NOMO-1 (cell line): ENCODE results near the gene PDS5A.
"Not testable (repeated sequence)": the region's sequence is repeated elsewhere in the genome, so short reads cannot be mapped to it uniquely, and the experiment has no call there.

Experiments
- DNase-seq, 2 experiments: peaks; one replicate each; lab custom pipeline; 2025; ENCODE audit not compliant: unreplicated experiment in 2 of 2; lab: John Stamatoyannopoulos, UW

Gene PDS5A

DNA sequence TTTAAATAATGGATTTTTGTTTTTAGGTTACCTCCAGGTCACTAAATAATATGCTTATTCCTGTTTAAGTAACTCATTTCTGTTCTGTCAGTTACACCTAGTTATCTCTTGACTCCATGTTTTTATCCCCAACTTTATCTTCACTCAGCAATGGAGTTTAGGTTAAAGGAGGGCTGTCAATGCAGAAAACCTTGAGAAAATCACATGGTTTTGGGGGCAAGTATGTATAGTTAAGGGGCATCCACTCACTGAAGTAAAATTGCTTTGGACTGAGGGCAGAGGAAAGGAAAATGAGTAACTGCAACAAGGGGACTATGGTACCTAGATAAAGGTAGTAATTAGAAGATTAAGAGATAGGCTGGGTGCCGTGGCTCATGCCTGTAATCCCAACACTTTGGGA, 192.6 kb downstream of the PDS5A start:
- no peak for DNase-seq

DNA sequence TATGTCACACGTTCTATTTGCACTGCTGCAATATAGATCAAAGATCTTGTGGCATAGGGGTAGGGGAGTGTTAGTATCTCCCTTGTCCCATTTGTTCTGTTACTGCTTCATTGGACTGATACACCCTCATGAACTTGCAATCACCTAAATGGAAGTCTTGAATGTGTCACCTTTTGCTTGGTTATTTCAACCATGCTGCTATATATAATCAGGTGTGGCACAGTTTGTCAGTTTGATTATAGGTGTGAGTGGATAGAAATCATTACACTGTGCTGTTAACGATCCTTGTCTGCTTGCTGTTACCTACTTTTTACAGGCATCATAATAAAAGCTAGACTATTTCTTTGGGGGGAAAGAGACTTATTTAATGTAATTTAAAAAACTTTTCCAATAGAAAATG, 195.7 kb downstream of the PDS5A start:
- DNase-seq = not testable (repeated sequence)
